KG1 (cell line): ENCODE results near the gene MLLT1.

Source experiments
- DNase-seq: peaks from one replicate; lab custom pipeline; 2025; lab: John Stamatoyannopoulos, UW

MLLT1 gene

DNA sequence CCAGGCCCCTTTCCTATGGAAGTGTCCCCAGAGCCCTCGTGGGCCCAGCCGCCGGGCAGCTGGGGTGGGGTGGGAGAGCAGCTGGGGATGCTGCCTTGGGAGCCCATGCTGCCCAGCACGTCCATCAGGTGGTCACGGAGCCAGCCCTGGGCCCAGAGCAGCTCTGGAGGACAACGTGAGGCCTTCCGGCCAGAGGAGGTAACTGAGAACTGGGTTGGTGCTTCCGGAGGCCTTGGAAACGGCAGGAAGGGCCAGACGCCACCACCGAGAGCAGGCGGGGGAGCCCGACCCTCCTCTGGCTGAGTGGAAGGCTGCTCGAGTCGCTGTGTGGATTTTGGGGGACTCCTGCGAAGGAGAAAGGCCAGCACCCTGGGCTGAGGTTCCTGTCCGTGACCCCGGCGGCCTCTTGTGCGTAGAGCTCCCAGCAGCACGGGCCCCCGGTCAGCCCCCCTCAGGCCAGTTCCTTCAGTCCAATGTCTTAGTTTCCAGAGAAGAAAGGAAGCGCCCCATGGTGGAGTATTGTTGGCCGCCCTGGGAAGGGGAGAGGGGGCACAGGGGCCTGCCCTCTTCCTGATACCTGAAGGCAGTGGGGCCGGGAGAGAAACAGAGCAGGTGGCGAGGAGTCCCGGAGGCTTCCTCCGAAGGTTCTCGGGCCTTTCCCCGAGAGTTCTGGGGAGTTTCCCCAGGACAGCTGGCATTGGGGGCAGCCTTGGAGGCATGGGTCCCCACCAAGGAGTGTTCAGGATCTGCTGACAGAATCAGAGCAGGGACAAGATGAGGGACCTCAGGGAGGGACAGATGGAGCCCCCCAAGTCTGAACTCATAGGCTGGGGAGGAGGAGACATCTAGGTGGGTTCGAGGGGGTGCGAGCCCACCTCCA, 68.8 kb downstream of the MLLT1 start:
- DNase-seq: no peak

DNA sequence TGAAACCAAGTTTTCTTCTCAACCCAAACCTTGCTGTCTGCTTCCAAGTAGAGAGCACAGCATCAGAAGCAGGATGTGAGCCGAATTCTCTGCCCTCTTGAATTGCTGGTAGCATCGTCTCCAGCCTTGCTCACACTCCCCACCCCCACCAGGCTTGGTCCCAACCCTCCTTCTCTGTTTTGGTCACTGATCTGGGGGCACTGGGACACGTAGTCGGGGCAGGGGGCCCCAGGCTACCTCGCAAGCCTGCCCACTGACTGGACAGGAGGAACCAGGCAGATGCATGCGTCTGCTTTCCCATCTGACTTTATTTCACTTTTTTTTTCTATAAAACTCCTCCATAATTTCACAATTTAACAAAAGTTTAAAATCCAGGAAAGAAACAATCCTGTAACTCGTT, 69.7 kb downstream of the MLLT1 start:
- DNase-seq: no peak

GRCh38 chr19:6209680-6210079, 70.1 kb downstream of the MLLT1 start:
- DNase-seq: no peak

GRCh38 chr19:6209233-6209632, 70.5 kb downstream of the MLLT1 start:
- DNase-seq: no peak

GRCh38 chr19:6204866-6205723, 74.7 kb downstream of the MLLT1 start:
- no peak for DNase-seq

GRCh38 chr19:6204212-6204611, 75.6 kb downstream of the MLLT1 start:
- no peak for DNase-seq

GRCh38 chr19:6199240-6199994, 80.4 kb downstream of the MLLT1 start:
- peak; percentile 98 for DNase-seq

- no peak for DNase-seq
Measured at GRCh38 chr19:6198896-6199239, 80.9 kb downstream of the MLLT1 start.

- DNase-seq: no peak
Measured at GRCh38 chr19:6196361-6196760, 83.4 kb downstream of the MLLT1 start.

DNA sequence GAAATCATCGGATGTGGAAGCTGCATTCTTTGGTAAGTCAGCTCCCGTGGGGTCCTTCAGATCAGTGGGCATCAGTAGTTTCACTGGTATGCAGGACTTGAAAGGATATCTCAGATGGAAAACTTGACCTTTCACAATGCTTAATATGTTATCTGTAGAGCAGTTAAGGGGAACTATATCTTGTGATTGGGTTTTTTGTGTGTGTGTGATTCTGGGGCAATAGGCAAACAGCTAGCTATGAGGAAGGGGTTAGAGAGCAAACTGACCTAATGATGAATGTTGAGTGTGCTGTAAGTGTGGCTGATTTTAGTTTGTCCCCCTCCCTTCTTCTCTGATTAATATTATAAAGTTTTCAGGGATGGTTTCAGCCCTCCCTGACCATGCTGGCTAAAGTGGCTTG, 91.0 kb downstream of the MLLT1 start:
- no peak for DNase-seq

GRCh38 chr19:6187374-6187773, 92.4 kb downstream of the MLLT1 start:
- no peak for DNase-seq

GRCh38 chr19:6185835-6186834, 93.6 kb downstream of the MLLT1 start:
- DNase-seq: no peak

DNA sequence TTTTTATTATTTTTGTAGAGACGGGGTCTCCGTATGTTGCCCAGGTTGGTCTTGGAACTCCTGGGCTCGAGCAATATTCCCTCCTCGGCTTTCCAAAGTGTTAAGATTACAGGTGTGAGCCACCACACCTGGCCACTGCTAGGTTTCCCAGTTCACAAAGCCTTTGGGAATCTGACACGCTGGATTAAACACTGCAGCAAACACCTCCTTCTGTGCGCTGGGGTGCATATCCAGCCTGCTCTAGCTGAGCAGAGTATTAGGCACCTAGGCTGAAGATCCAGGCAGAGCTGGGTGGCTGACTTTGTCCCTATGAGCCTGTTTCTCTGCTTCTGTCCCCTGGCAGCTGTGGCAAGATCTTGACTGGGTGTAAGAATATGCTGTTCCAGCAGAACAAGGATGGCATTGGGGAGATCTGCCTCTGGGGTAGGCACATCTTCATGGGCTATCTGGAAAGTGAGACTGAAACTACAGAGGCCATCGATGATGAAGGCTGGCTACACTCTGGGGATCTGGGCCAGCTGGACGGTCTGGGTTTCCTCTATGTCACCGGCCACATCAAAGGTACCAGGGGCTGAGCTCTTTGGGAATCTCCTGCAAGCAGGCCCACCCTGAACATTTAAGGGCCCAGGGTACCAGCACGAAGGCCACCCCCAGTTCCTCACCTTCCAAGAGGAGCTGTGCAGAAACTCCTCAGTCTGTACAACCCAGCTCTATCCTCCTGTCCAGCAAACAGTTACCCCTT, 94.5 kb downstream of the MLLT1 start:
- no peak for DNase-seq

GRCh38 chr19:6181119-6181518, 98.7 kb downstream of the MLLT1 start:
- DNase-seq: no peak

DNA sequence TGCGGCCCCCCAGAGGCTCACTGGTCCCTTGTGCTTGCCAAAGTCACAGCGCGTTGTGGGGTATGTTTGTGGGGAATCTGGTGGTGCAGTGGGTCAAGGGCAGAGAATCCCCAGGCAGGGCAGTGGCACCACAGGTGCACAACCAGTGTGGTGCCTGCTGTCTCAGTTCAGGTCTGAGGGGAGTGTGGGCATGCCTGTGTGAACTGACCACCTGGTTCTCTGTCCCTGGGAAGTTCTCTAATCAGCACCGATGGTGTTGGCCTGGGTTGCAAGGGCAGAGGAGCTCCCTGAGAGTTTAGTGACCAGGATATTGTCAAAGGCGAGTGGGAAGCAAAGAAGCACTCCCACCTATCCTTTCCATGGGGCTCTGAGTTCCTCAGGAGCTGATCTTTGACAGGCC, 106.6 kb downstream of the MLLT1 start:
- no peak for DNase-seq

DNA sequence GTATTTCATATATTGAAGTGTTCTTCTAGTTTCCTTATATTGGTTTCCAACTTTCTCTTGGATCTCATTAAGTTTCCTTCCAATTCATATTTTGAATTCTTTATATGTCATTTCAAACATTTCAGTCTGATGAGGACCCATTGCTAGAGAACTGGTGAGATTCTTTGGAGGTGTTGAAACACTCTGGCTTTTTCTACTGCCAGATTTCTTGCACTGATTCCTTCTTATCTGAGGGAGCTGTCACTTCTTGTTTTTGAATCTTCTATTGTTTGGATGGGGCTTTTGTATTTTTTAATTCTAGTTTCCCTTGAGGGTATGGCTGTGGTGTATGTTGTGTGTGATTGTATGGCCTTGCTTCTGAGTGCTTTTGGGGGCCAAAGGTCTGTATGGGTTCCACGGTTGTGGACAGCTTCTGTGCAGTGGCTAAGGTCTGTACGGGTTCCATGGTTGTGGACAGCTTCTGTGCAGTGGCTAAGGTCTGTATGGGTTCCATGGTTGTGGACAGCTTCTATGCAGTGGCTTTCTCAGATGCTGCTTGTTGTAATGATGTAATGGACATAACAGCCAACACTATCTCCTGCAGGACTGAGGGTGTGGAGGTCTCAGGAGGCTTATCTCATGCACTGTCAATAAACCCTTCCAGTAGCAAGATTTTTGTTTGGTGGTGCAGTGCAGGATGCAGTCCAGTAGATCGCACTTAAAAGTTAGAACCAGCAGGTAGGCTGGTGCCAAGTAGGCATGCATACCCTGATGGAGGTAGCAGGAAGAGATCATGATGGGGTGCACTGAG, 107.5 kb downstream of the MLLT1 start:
- DNase-seq: no peak

GRCh38 chr19:6167115-6167514, 112.7 kb downstream of the MLLT1 start:
- no peak for DNase-seq

- DNase-seq: no peak
Measured at GRCh38 chr19:6164906-6165531, 114.8 kb downstream of the MLLT1 start.

DNA sequence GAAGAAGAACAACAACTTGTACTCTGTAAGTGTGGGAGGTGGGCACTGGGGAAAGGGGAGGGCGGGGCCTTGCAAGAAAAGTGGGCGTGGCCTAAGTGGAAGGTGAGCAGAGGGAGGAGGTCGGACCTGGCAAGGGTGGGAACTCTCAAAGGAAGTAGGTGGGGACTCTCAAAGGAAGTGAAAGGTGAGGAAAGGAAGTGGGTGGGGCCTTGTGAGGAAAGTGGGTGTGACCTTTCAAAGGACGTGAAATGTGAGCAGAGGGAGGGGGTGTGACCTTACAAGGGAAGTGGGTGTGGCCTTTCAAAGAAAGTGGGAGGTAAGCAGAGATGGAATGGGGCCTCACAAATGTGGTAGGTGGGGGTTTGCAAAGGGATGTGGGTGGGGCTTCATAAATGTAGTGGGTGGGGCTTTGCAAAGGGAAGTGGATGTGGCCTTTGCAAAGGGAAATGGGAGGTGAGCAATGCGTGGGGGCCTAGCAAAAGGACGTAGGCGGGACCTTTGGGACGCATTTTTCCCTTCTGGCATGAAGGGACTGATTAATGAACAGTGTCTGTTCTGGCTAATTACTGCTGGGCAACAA, 118.4 kb downstream of the MLLT1 start:
- DNase-seq: no peak
